Endothelial cell of umbilical vein (primary cell): ENCODE data around the gene FOXS1. TPM values are rescaled to one million over a fixed set of nuclear protein-coding genes. Genes with fewer than 3 reads are reported as not detected.

Experiments
- BruUV-seq: library from RNA; stranded (reverse); fragments of 400-500 nt; replicated peaks from 2 replicates; lab custom pipeline; 2021; lab: Mats Ljungman, UMichigan
- CTCF ChIA-PET: fragments of 300-600, 350-600 bp; sonication (Branson Sonifier 250); formaldehyde crosslinking; loops from one replicate; lab custom pipeline; 2021; ENCODE audit warnings: antibody characterized with exemption, inconsistent platforms; lab: Charles Lee
- POLR2A ChIA-PET: fragments of 300-600, 350-600 bp; sonication (Branson Sonifier 250); formaldehyde crosslinking; loops from one replicate; lab custom pipeline; 2021; ENCODE audit warnings: antibody characterized with exemption, inconsistent platforms; lab: Charles Lee
- DNase-seq: peaks from one replicate; pipeline ENCODE4 v3.0.0-alpha.2; 2011; ENCODE audit warnings: low read depth, low spot score
- FAIRE-seq: peaks from 2 replicates; lab custom pipeline; 2011; peaks lifted over from hg19 to GRCh38; lab: Jason Lieb, UNC
- H2AFZ ChIP-seq: 2 replicates; pipeline ENCODE4 v1.6.0; 2012; ENCODE audit warnings: low read depth, low read length, control low read depth, inconsistent platforms
- H3K27ac ChIP-seq: 2 replicates; pipeline ENCODE4 v1.5.1; 2011; ENCODE audit warnings: low read depth, mild to moderate bottlenecking, control low read depth, low read length, moderate library complexity; ENCODE audit not compliant: insufficient read depth
- H3K27me3 ChIP-seq, 2 experiments: 2 replicates each; pipeline versions ENCODE4 v1.6.0 to v1.6.1; 2011; ENCODE audit warnings: low read length in 2 of 2, mixed read lengths in 1 of 2; ENCODE audit not compliant: control insufficient read depth in 2 of 2, insufficient read depth in 2 of 2
- H3K36me3 ChIP-seq, 2 experiments: 2 replicates in 1 of 2; 3 replicates in 1 of 2; pipeline ENCODE4 v1.5.1; 2011; ENCODE audit warnings: low read length in 2 of 2, mild to moderate bottlenecking in 1 of 2, moderate library complexity in 1 of 2; ENCODE audit not compliant: control insufficient read depth in 2 of 2, insufficient read depth in 2 of 2; ENCODE audit errors: extremely low read depth in 1 of 2
- H3K4me1 ChIP-seq: 3 replicates; pipeline ENCODE4 v1.5.1; 2011; ENCODE audit warnings: mild to moderate bottlenecking, low read length; ENCODE audit not compliant: control insufficient read depth, insufficient read depth; ENCODE audit errors: extremely low read depth
- H3K4me2 ChIP-seq: 2 replicates; pipeline ENCODE4 v1.6.1; 2011; ENCODE audit warnings: low read length, control low read depth, mixed read lengths; ENCODE audit not compliant: insufficient read depth
- H3K4me3 ChIP-seq, 3 experiments: fragments of 200-600 bp in 1 of 3; sonication (generic), shearing (Covaris generic) in 1 of 3; replicated peaks in 1 of 3; 2 replicates each; pipeline ENCODE4 v1.5.1; 2011 to 2016; ENCODE audit warnings: control low read depth in 3 of 3, low read length in 3 of 3, mild to moderate bottlenecking in 2 of 3, inconsistent platforms in 1 of 3, low read depth in 1 of 3, moderate library complexity in 1 of 3; ENCODE audit not compliant: insufficient read depth in 1 of 3
- H3K79me2 ChIP-seq: 2 replicates; pipeline ENCODE4 v1.6.0; 2012; ENCODE audit warnings: low read length, inconsistent platforms; ENCODE audit not compliant: control insufficient read depth, insufficient read depth
- H3K9ac ChIP-seq: replicated peaks from 2 replicates; pipeline ENCODE3; 2011; ENCODE audit warnings: low read length, control low read depth; ENCODE audit not compliant: insufficient read depth; ENCODE audit errors: extremely low read depth
- H3K9me1 ChIP-seq: replicated peaks from 3 replicates; pipeline ENCODE4 v1.6.0; 2011; ENCODE audit warnings: mild to moderate bottlenecking, low read length; ENCODE audit not compliant: control insufficient read depth, insufficient read depth; ENCODE audit errors: extremely low read depth
- H3K9me3 ChIP-seq: replicated peaks from 2 replicates; pipeline ENCODE4 v1.5.1; 2012; ENCODE audit warnings: low read length, inconsistent platforms; ENCODE audit not compliant: control insufficient read depth, insufficient read depth
- H4K20me1 ChIP-seq: replicated peaks from 2 replicates; pipeline ENCODE3; 2011; ENCODE audit warnings: mild to moderate bottlenecking, low read length; ENCODE audit not compliant: control insufficient read depth, insufficient read depth; ENCODE audit errors: extremely low read depth
- EZH2 ChIP-seq: IDR thresholded peaks from 2 replicates; pipeline ENCODE4 v1.6.1; 2012; ENCODE audit warnings: borderline replicate concordance, low read depth, mild to moderate bottlenecking, moderate library complexity, low read length, inconsistent platforms; ENCODE audit not compliant: severe bottlenecking
- FOS ChIP-seq: IDR thresholded peaks from 2 replicates; pipeline ENCODE4 v1.6.1; 2011; ENCODE audit warnings: mild to moderate bottlenecking, low read length, moderate library complexity, borderline replicate concordance; ENCODE audit not compliant: insufficient read depth
- GATA2 ChIP-seq: IDR thresholded peaks from 2 replicates; pipeline ENCODE4 v1.7.0; 2011; ENCODE audit warnings: low read depth, mild to moderate bottlenecking, moderate library complexity, mixed read lengths, low read length; ENCODE audit not compliant: insufficient read length, insufficient read depth
- JUN ChIP-seq: IDR thresholded peaks from 2 replicates; pipeline ENCODE4 v1.6.1; 2011; ENCODE audit warnings: borderline replicate concordance, low read depth; ENCODE audit not compliant: insufficient read length, insufficient read depth
- POLR2A ChIP-seq: IDR thresholded peaks from 2 replicates; pipeline ENCODE4 v1.6.1; 2012; ENCODE audit warnings: low read depth, mild to moderate bottlenecking, control low read depth, low read length
- dilution Hi-C: fragments of 300-500 bp; cut with MboI; formaldehyde crosslinking; loops from one replicate; pipeline ENCODE4 v1.15.0; 2019; ENCODE audit warnings: low sequenced_read_pairs; ENCODE audit not compliant: extremely low pct_ligation_motif_present
- intact Hi-C: fragments of 100-400 bp; cut with micrococcal nuclease; formaldehyde crosslinking; loops from one replicate; pipeline ENCODE4 v1.10.0; 2022
- polyA plus RNA-seq, 4 experiments: library from polyadenylated mRNA; depleted of rRNA in 3 of 4; stranded (reverse) in 3 of 4; unstranded in 1 of 4; fragments of >200 nt; gene quantifications; 2 replicates each; pipeline versions ENCODE4 v1.2.1 to v1.2.3, GENCODE V29; 2011 to 2012; ENCODE audit warnings: missing spikeins in 1 of 4
- total RNA-seq: library from RNA; stranded (reverse); gene quantifications from 2 replicates; pipeline ENCODE4 v1.2.3, GENCODE V29; 2021

The FOXS1 gene
- total and polyA plus RNA-seq, 2 donors (not counting 3 experiments of a cell fraction or from before 2014, with no cell fraction given): 0.84 TPM; not detected in 1

- DNase-seq (no peak), FAIRE-seq (no peak)
- CTCF ChIA-PET: interaction anchor here (7.6 to 25.3 kb wide), 2 partner anchors 12 to 15 kb away, joined by 82 to 619 read pairs; partner anchors contain the start of gene FOXS1
- no peaks in the 10 kb centered on the region for H3K79me2 ChIP-seq
- TF ChIP-seq EZH2 (no peak), JUN (no peak)
- BruUV-seq: no TSS peak
- no peaks in the 10 kb centered on the region for H3K27me3 ChIP-seq
- H3K27ac ChIP-seq: no peak overlapping the region
- H3K4me3 ChIP-seq: no peak overlapping the region
- no peak overlapping the region for H2AFZ ChIP-seq
- no peaks in the 10 kb centered on the region for H4K20me1 ChIP-seq
- H3K9me3 ChIP-seq: no peaks in the 10 kb centered on the region
- no peaks in the 10 kb centered on the region for H3K36me3 ChIP-seq
- H3K4me2 ChIP-seq: no peak overlapping the region
- H3K9me1 ChIP-seq: no peaks in the 10 kb centered on the region
- dilution Hi-C loops (no loop called here), intact Hi-C loops (no loop called here)
- H3K9ac ChIP-seq: no peak overlapping the region
- POLR2A ChIA-PET: no interaction called here
- peaks cover 33% of the 10 kb centered on the region for H3K4me1 ChIP-seq
Observed at GRCh38 chr20:31835554-31835953, 9.8 kb downstream of the FOXS1 start.

DNA sequence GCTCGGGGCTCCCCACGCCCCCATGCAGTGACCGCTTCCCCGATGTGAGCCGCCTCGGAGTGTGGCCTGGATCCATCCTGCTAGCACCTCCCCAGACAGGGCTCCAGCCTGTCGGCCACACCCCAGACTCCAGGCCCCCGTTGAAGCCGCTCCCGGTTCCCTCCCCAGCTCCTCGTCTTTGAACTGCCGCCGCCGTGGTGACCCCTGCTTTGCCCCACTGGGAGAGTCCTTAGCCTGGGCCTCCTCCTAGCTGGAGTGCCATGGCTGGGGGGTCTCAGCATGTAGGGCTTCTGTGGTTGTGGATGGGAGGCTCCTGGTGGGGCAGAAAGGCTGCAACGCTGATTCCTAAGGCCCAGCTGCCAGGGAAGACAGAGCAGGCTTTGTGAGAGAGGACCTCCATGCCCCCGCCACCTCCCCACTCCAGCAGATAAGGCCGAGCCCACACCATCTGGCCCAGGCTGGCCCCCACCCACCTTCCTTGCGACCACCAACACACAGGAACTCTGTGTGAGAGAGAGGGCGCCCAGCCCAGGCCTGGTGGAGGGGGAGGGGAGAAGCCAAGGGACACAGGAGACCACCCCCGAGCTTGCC is 11.4 kb downstream of the FOXS1 start:
- Histone ChIP-seq H3K27me3 (no peaks in the 10 kb centered on the region), H3K4me3 (no peak overlapping the region), H3K9ac (no peak overlapping the region), H3K4me1 (peaks cover 42% of the 10 kb centered on the region), H3K9me3 (no peaks in the 10 kb centered on the region), H3K4me2 (no peak overlapping the region), H3K79me2 (no peaks in the 10 kb centered on the region), H2AFZ (no peak overlapping the region), H3K9me1 (no peaks in the 10 kb centered on the region), H3K27ac (no peak overlapping the region), H4K20me1 (no peaks in the 10 kb centered on the region), H3K36me3 (no peaks in the 10 kb centered on the region)
- dilution Hi-C loops (no loop called here), intact Hi-C loops (loop anchor here (1.0 kb wide), 1 partner anchor 11 kb away; no protein-coding TSS in a partner anchor)
- ChIA-PET POLR2A (no interaction called here), CTCF (interaction anchor here (0.8 to 25.3 kb wide), 6 partner anchors 11 to 200 kb away, joined by 3 to 619 read pairs (median 6); partner anchors contain the start of genes FOXS1 and PDRG1)
- DNase-seq: no peak
- no peak for TF ChIP-seq POLR2A
- TF ChIP-seq GATA2: no peak
- no peak for TF ChIP-seq FOS
- no peak for TF ChIP-seq EZH2
- no peak for FAIRE-seq
- BruUV-seq: no TSS peak
